OCI-M1 (cell line): ENCODE results near the gene ULK1.

Experiments used
- DNase-seq: peaks from one replicate; lab custom pipeline; 2025; lab: John Stamatoyannopoulos, UW

ULK1 gene

GRCh38 chr12:131920157-131920508 lies 25.7 kb downstream of the ULK1 start:
- no peak for DNase-seq

GRCh38 chr12:131920902-131921840 lies 26.7 kb downstream of the ULK1 start:
- no peak for DNase-seq

- no peak for DNase-seq
Observed at GRCh38 chr12:131921866-131922769, 27.7 kb downstream of the ULK1 start.

GRCh38 chr12:131922772-131923171 lies 28.4 kb downstream of the ULK1 start:
- DNase-seq: no peak

GRCh38 chr12:131923260-131923659 lies 28.8 kb downstream of the ULK1 start:
- DNase-seq: no peak

- DNase-seq: no peak
Observed at GRCh38 chr12:131927110-131928079, 33.0 kb downstream of the ULK1 start.

GRCh38 chr12:131928080-131928710 lies 33.8 kb downstream of the ULK1 start:
- DNase-seq: peak; percentile 71

- peak; percentile 95 for DNase-seq
Observed at GRCh38 chr12:131928711-131929580, 34.5 kb downstream of the ULK1 start, which contains the start of gene PUS1. Gene PUS1, plus strand, starts transcription at chr12:131929276. Its CDS starts 447 bp downstream, at chr12:131929723.

- peak; percentile 43 for DNase-seq
Observed at GRCh38 chr12:131929581-131930456, 35.4 kb downstream of the ULK1 start.

GRCh38 chr12:131930510-131930909 lies 36.1 kb downstream of the ULK1 start:
- no peak for DNase-seq

- DNase-seq: no peak
Observed at GRCh38 chr12:131933387-131933786, 39.0 kb downstream of the ULK1 start.

- no peak for DNase-seq
Observed at GRCh38 chr12:131934535-131934934, 40.1 kb downstream of the ULK1 start.

GRCh38 chr12:131938082-131938481 lies 43.7 kb downstream of the ULK1 start:
- no peak for DNase-seq

- no peak for DNase-seq
Observed at GRCh38 chr12:131939007-131939406, 44.6 kb downstream of the ULK1 start.

GRCh38 chr12:131940141-131940547 lies 45.7 kb downstream of the ULK1 start:
- DNase-seq: no peak

GRCh38 chr12:131941116-131941986 lies 46.9 kb downstream of the ULK1 start:
- no peak for DNase-seq

- DNase-seq: no peak
Observed at GRCh38 chr12:131941987-131942341, 47.5 kb downstream of the ULK1 start.

- no peak for DNase-seq
Observed at GRCh38 chr12:131942671-131943070, 48.2 kb downstream of the ULK1 start.
